ENCODE measurements around the gene ATAD2B.

Gene ATAD2B

GRCh38 chr2:23762141-23762540, 164.8 kb downstream of the ATAD2B start:
- no peak for DNase-seq
- TF ChIP-seq EZH2 (optimal IDR thresholded peaks at IDR 0.05; ENCODE audit: low read depth, low read length), result no peak
- no peak for TF ChIP-seq CTCF (IDR thresholded peaks at IDR 0.05; ENCODE audit: low read length)
- TF ChIP-seq EZH2phosphoT487 (IDR thresholded peaks at IDR 0.05; ENCODE audit: low read length), result no peak
- H3F3A ChIP-seq (ENCODE audit: insufficient read depth, low read length), result no peaks in the 10 kb centered on the region
- H4K20me1 ChIP-seq (ENCODE audit: insufficient read depth, low read length), result no peaks in the 10 kb centered on the region
- H3K36me3 ChIP-seq (replicated peaks; ENCODE audit: insufficient read depth, low read length), result no peaks in the 10 kb centered on the region
- no peak overlapping the region for H2AFZ ChIP-seq (ENCODE audit: low read length)
- H3K4me2 ChIP-seq (ENCODE audit: low read depth, low read length), result no peak overlapping the region
- no peaks in the 10 kb centered on the region for H3K9me2 ChIP-seq (replicated peaks; ENCODE audit: insufficient read depth, low read length)
- no peaks in the 10 kb centered on the region for H3K79me2 ChIP-seq (ENCODE audit: low read length)
- H3K9ac ChIP-seq (ENCODE audit: low read length), result no peak overlapping the region
- H3K9me3 ChIP-seq (replicated peaks; ENCODE audit: insufficient read depth, low read length), result no peaks in the 10 kb centered on the region
- no peaks in the 10 kb centered on the region for H3K27me3 ChIP-seq (replicated peaks; ENCODE audit: insufficient read depth, low read length)
- H3K27ac ChIP-seq (ENCODE audit: low read length), result no peak overlapping the region
- H3K4me3 ChIP-seq (ENCODE audit: low read length), result no peak overlapping the region
- no peaks in the 10 kb centered on the region for H3K4me1 ChIP-seq (ENCODE audit: low read length)

GRCh38 chr2:23761638-23762037, 165.3 kb downstream of the ATAD2B start:
- Histone ChIP-seq H3K36me3 (replicated peaks; ENCODE audit: insufficient read depth, low read length) (no peaks in the 10 kb centered on the region), H3K4me1 (ENCODE audit: low read length) (no peaks in the 10 kb centered on the region), H4K20me1 (ENCODE audit: insufficient read depth, low read length) (no peaks in the 10 kb centered on the region), H3K79me2 (ENCODE audit: low read length) (no peaks in the 10 kb centered on the region), H3K27ac (ENCODE audit: low read length) (no peak overlapping the region), H3K9me3 (replicated peaks; ENCODE audit: insufficient read depth, low read length) (no peaks in the 10 kb centered on the region), H3K4me2 (ENCODE audit: low read depth, low read length) (no peak overlapping the region), H2AFZ (ENCODE audit: low read length) (no peak overlapping the region), H3K4me3 (ENCODE audit: low read length) (no peak overlapping the region), H3K27me3 (replicated peaks; ENCODE audit: insufficient read depth, low read length) (no peaks in the 10 kb centered on the region), H3K9me2 (replicated peaks; ENCODE audit: insufficient read depth, low read length) (no peaks in the 10 kb centered on the region), H3K9ac (ENCODE audit: low read length) (no peak overlapping the region), H3F3A (ENCODE audit: insufficient read depth, low read length) (no peaks in the 10 kb centered on the region)
- DNase-seq, result no peak
- TF ChIP-seq EZH2 (optimal IDR thresholded peaks at IDR 0.05; ENCODE audit: low read depth, low read length) (no peak), CTCF (IDR thresholded peaks at IDR 0.05; ENCODE audit: low read length) (no peak), EZH2phosphoT487 (IDR thresholded peaks at IDR 0.05; ENCODE audit: low read length) (no peak)

GRCh38 chr2:23760736-23761135, 166.2 kb downstream of the ATAD2B start:
- Histone ChIP-seq H3K79me2 (ENCODE audit: low read length) (no peaks in the 10 kb centered on the region), H3K9me3 (replicated peaks; ENCODE audit: insufficient read depth, low read length) (no peaks in the 10 kb centered on the region), H3F3A (ENCODE audit: insufficient read depth, low read length) (no peaks in the 10 kb centered on the region), H3K9me2 (replicated peaks; ENCODE audit: insufficient read depth, low read length) (no peaks in the 10 kb centered on the region), H3K9ac (ENCODE audit: low read length) (no peak overlapping the region), H2AFZ (ENCODE audit: low read length) (no peak overlapping the region), H3K27me3 (replicated peaks; ENCODE audit: insufficient read depth, low read length) (no peaks in the 10 kb centered on the region), H3K4me2 (ENCODE audit: low read depth, low read length) (no peak overlapping the region), H3K4me1 (ENCODE audit: low read length) (no peaks in the 10 kb centered on the region), H3K27ac (ENCODE audit: low read length) (no peak overlapping the region), H3K36me3 (replicated peaks; ENCODE audit: insufficient read depth, low read length) (no peaks in the 10 kb centered on the region), H3K4me3 (ENCODE audit: low read length) (no peak overlapping the region), H4K20me1 (ENCODE audit: insufficient read depth, low read length) (no peaks in the 10 kb centered on the region)
- TF ChIP-seq EZH2 (optimal IDR thresholded peaks at IDR 0.05; ENCODE audit: low read depth, low read length), result no peak
- no peak for TF ChIP-seq CTCF (IDR thresholded peaks at IDR 0.05; ENCODE audit: low read length)
- no peak for TF ChIP-seq EZH2phosphoT487 (IDR thresholded peaks at IDR 0.05; ENCODE audit: low read length)
- DNase-seq, result no peak
